T-helper 9 cell (primary cell): ENCODE measurements around the gene FANCF.
"Not testable (repeated sequence)": the region's sequence is repeated elsewhere in the genome, so short reads cannot be mapped to it uniquely, and the experiment has no call there.

Experiments
- DNase-seq: peaks from one replicate; pipeline ENCODE4 v3.0.0-alpha.2; 2020
- total RNA-seq, 2 donors: gene quantifications; one replicate each; lab custom pipeline; 2026; lab: John Stamatoyannopoulos, UW

Gene FANCF
- 14.7 to 38.5 reads per million in 2 donors for total RNA-seq

DNA sequence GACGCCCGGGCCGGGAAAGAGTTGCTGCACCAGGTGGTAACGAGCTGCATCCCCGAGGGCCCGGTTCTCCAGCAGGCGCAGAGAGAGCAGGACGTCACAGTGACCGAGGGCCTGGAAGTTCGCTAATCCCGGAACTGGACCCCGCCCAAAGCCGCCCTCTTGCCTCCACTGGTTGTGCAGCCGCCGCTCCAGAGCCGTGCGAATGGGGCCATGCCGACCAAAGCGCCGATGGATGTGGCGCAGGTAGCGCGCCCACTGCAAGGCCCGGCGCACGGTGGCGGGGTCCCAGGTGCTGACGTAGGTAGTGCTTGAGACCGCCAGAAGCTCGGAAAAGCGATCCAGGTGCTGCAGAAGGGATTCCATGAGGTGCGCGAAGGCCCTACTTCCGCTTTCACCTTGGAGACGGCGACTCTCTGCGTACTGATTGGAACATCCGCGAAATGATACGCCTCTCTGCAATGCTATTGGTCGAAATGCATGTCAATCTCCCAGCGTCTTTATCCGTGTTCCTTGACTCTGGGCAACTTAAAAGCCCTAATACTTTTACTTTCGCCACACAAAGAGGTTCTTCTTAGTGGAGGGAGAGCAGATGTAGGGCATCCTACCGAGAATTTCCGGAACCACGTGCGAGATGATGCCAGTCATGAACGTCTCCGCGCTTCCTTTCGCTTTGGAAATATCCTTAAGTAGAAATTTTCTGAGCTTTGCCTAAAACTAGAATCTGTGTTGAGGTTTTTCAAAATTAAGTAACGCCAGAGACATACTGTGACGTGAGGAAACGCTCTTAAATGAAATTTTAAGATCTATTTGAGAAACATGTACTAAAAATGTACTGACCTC, at the start of gene FANCF:
Gene FANCF (minus strand): TSS at position 376 of the 840 bp plus-strand sequence. CDS start 13 bp downstream, at position 363.
- DNase-seq: peak; percentile 86

DNA sequence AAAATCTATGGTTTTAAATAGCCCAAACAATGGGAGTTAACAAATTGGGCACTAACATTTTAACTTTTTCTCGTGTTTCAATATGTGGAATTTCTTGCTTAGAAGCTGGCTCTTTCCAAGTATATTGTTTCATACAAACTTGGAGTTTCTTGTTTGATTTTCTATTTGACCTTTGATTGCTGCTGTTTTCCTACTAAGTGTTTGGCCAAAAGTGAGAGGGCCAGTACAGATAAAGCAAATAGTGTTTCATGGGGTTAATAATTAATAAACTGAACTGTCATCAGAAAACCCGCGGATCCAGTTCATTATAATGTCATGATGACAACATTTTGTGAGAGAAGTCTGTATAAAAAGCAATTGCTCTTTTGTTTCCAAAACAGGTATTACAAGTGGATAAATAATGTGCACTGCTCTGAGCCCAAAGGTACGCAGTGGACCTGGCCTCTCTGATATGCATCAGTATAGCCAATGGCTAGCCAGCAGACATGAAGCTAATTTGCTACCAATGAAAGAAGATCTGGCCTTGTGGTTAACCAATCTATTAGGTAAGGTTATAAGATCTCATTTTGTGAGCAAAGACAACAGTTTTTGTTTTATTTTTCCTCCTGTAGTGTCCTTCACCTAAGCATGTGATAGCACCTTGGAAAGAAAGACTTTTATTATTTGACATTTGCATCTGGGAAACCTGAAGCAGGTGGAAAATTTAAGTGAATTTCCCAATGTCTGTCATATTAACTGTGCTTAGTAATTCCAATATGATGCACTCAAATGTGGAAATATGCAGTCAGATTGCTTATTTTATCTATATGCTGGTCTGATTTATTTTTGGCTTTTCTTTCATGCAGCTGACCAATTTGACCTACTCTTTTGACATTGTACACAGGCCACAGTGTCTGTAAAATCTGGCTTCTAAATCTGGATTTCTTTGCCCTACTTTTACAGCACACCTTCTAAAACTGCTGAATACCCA, 49.1 kb upstream of the FANCF start:
- DNase-seq: no peak

GRCh38 chr11:22671751-22672150, 46.1 kb upstream of the FANCF start:
- DNase-seq: no peak

DNA sequence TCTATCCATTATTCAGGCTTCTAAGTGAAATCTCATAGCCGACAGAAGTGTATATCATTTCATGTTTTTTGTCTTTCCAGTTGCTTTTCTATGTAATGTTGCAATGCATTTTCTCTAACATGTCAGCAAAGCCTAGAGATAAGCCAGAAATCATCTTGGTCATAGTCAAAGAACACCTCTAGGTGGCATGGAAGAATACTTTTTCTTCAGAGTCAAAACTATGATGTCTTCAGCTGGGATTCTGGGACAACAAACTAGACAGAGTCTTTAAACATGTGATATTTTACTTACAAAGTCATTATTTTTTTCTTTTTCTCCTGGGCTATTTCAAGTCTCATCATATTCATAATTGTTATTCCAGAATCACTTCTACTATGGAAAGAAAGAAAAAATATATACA, 45.2 kb upstream of the FANCF start:
- no peak for DNase-seq

DNA sequence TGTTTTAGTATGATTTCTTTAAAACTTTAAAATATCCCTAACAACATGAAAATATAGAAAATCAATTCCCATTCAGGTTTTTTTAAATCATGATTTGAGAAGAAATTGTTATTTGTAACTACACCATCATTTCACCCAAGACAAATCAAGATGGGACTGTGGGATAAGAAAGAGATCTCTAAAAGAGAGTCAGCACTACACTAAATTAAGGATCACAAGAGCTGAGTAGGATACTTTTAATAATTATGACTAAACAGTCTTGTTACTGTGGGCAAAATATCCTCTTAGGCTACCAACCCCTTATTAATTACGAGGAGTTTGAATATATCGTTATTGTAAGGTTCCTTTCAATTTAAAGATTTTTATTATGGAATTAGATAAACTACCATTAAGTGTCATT, 43.7 kb upstream of the FANCF start:
- no peak for DNase-seq

DNA sequence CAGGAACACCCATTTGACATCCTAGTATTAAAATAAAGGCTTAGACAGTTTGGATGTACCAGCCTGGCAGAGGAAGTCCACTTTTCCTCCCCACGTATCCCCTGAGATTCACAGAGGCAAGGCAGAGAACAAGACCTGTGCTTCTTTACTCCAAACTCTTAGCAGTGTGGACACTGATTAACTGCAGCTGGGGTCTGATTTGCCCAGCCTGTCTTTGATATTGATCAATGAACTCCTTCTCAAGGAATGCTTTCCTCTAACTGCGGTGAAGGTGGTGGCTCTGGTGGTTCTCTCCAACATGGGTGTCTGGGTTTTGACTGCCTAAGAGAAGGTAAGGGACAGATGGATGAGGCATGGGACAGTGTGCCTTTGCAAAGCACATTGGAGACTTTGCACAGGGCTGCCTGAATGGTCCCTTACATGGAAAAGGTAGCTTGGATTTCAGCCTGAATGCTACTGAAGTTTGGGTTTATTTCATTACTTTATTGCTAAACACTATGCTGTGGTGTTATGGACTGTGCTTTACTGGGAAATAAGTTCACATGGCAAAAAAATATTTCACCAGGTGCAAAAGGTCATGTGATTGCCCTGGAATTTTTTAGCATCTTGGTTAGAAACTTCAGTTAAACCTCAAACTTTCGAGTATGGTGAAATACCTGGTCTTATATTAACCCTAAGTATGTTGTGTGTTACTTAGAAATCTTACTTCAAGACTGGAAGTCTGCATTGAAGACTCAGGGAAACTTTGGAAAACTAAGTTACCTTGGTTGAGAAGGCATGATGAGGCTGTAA, 42.6 kb upstream of the FANCF start:
- DNase-seq: no peak

DNA sequence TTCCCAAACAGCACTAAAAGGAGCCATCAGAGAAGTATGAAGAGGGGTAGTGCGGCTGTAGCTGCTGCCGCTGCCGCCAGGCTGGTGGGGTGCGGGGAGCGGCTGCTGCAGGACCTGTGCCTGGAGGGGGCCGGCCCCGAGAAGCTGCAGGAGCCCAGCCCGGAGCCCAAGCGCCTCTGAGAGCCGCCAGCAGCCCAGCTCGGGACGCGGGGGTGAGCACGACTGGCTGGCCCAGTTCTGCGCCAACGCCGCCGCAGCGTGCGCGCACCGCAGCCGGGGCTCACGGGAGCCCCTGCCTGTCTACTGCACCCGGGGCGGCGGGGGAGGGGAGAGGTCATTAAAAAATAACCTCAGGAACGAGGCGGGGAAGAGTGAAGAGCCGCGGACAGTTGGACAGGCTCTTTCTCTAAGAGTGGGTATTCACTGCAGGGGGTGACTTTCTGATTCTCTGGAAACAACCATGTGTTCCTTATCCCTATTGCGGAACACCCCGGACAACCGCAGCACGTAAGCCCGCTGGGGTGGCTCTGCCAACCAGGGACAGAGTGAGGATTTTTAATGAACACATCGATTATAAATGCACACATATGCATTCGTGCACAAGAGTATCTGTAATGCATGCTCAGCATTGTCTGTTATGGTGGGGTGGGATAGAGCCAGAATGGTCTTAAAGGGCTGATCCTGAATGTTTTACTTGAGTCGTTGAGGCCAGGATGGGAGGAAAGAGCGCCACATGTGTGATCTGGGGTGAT, 41.2 kb upstream of the FANCF start:
- DNase-seq: no peak

- no peak for DNase-seq
Observed at GRCh38 chr11:22666325-22666687, 40.7 kb upstream of the FANCF start, which contains the start of gene GAS2. GAS2 (plus strand) TSS chr11:22666611; CDS start chr11:22674870, 8,259 bp downstream.

DNA sequence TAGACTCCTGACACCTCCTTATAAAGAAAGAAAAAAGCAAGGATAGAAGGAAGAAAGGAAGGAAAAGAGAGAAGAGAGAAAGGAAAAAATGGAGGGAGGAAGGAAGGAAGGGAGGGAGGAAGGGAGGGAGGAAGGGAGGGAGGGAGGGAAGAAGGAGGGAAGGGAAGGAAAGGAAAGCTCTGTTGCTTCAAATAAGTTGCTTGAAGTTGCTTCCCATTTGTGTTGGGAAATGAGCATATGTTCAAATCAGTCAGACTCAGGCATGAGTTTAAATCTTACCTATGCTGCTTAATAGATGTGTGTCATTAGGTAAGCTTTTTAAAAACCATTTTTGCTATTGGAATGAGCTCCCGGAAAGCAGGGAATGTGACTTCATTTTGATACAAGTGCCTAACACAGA, 34.2 kb upstream of the FANCF start:
- DNase-seq: no peak

GRCh38 chr11:22657101-22657694, 31.6 kb upstream of the FANCF start:
- no peak for DNase-seq

DNA sequence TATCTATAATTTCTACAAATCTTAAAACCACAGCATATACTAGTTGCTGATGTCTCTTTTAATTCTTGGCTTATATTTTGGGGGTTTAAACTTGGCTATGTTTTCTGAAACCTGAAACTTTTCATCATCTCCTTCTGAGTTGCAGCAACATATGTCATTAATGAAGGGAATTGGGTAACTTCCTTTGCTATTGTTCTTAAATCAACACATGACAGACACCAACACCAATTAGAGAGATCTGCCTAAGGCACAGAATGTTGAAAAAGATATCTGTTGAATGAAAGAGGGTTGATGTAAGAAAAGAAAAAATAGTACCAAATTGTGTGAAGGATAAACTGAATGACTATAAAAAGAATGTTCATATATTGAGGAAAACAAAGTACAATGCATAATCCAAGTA, 30.5 kb upstream of the FANCF start:
- DNase-seq: no peak

GRCh38 chr11:22652346-22652745, 26.7 kb upstream of the FANCF start:
- not testable (repeated sequence) for DNase-seq

- DNase-seq: no peak
Observed at GRCh38 chr11:22641559-22641958, 15.9 kb upstream of the FANCF start.

DNA sequence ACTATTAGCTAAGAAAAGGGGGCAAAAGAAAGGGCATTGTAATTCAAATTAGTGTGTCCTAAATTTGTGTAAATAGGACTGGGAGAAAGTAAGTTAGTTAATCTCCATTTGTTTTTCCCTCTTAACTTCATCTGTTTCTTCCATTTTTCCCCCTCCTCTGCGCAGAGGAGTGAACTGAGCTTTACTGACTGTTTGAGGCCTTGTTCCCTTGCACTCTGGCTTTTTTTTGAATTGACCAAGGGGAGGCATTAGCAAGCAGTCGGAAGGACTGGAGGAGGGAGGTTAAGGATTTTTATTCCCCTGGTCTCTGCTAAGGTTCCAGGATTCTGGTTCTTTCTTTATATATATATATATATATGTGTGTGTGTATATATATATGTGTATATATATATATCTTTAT, 15.2 kb upstream of the FANCF start:
- no peak for DNase-seq

- DNase-seq: no peak
Observed at GRCh38 chr11:22635689-22636088, 10.1 kb upstream of the FANCF start.

DNA sequence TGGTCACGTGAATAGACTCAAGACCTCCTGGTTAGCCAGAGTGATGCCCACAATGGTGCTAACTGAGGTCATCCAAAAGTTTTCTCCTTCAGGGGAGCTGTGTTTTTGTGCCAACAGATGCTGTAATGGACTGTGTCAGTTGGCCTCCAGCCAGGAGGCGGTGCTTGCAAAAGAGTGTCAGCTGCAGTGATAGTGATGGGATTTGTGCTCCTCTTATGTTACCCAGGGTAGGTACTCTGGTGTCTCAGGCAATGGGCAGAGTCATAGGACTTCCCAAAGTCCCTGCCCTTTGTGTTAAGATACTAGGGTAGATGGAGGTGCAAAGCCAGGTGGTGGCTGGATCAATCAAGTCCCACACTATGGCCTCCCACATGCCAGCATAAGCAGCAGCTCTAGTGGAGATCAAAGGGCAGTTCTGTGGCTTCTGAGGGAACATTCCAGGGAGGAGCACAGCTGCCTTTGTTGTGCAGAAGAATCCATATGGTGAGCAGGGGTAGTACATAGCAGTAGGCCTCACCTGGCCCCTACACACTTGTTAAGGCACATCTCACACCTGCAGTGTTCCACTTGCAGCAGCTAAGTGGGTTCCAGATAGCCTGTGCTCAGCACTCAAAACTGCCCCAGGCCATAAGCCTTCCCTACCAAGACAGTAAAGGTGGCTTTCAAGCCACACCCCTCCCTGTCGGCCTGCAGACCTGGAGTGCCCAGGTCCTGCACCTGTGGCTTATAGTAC, 9.4 kb upstream of the FANCF start:
- DNase-seq: no peak

GRCh38 chr11:22633354-22633902, 7.8 kb upstream of the FANCF start:
- DNase-seq: no peak

DNA sequence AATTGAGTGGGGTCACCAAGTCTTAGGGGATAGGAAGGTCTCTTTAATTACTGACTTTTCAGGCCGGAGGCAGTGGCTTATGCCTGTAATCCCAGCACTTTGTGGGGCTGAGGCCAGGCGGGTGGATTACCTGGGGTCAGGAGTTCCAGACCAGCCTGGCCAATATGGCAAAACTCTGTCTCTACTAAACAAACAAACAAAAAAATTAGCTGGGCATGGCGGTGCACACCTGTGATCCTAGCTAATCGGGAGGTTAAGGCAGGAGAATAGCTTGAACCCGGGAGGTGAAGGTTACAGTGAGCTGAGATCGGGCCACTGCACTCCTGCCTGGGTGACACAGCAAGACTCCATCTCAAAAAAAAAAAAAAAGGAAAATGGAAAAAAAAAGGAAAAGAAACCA, 1.8 kb upstream of the FANCF start:
- DNase-seq: no peak

GRCh38 chr11:22626573-22627239, 1.1 kb upstream of the FANCF start:
- no peak for DNase-seq
